Testis (tissue), 3 donors: ENCODE measurements around the gene GRK3. TPM values are rescaled to one million over a fixed set of nuclear protein-coding genes. Genes with fewer than 3 reads are reported as not detected.
"Not testable (repeated sequence)": the region's sequence is repeated elsewhere in the genome, so short reads cannot be mapped to it uniquely, and the experiment has no call there.

Experiments used
- DNase-seq: peaks from one replicate; pipeline ENCODE4 v3.0.0-alpha.2; 2019
- H3K27ac ChIP-seq, 2 donors: fragments of 200-600 bp; sonication (generic); one replicate each; pipeline ENCODE4 v1.5.1; 2019
- H3K27me3 ChIP-seq: fragments of 200-600 bp; sonication (generic); one replicate; pipeline ENCODE4 v1.5.1; 2019
- H3K36me3 ChIP-seq: fragments of 200-600 bp; sonication (generic); one replicate; pipeline ENCODE4 v1.5.1; 2017; ENCODE audit warnings: low read depth; ENCODE audit errors: missing control alignments
- H3K4me1 ChIP-seq: fragments of 200-600 bp; sonication (generic); one replicate; pipeline ENCODE4 v1.5.1; 2019
- H3K4me3 ChIP-seq, 2 donors: fragments of 200-600 bp; sonication (generic); one replicate each; pipeline ENCODE4 v1.5.1; 2017 to 2019
- H3K9me3 ChIP-seq: fragments of 200-600 bp; sonication (generic); one replicate; pipeline ENCODE4 v1.5.1; 2017
- CTCF ChIP-seq, 3 experiments: fragments of 450-650 bp in 2 of 3; fragments of 200-600 bp in 1 of 3; sonication (generic) in 1 of 3; IDR thresholded peaks; one replicate each; pipeline ENCODE4 v1.5.1; 2016 to 2019; ENCODE audit warnings: antibody characterized with exemption in 3 of 3, mild to moderate bottlenecking in 2 of 3, moderate library complexity in 1 of 3
- POLR2A ChIP-seq: fragments of 450-650 bp; IDR thresholded peaks from one replicate; pipeline ENCODE4 v1.6.1; 2017; ENCODE audit warnings: antibody characterized with exemption, mild to moderate bottlenecking, moderate library complexity
- WGBS, 2 donors: methylation state at CpG; one replicate each; pipeline ENCODE4 v1.1.5; 2018; 5-methylcytosine and 5-hydroxymethylcytosine counted together
- intact Hi-C: fragments of 100-400 bp; cut with DNase I; formaldehyde crosslinking; loops from one replicate; pipeline ENCODE4 v1.15.1; 2023; ENCODE audit warnings: low total_unique reads
- polyA plus RNA-seq: library from polyadenylated mRNA; stranded (reverse); fragments of 350-450 nt; fragmentation: Illumina TruSeq; extraction: RNeasy Lipid Tissue Mini Kit (QIAGEN cat#74804); gene quantifications from one replicate; pipeline ENCODE4 v1.2.3, GENCODE V29; 2014; ENCODE audit warnings: low read depth, low replicate concordance; ENCODE audit not compliant: insufficient read depth
- total RNA-seq, 2 donors: library from RNA; depleted of rRNA; stranded (reverse); fragments of >200 nt; gene quantifications; one replicate each; pipeline ENCODE4 v1.2.3, GENCODE V29; 2016

Gene GRK3
- total and polyA plus RNA-seq, 3 donors from 2014 or later: 10.9 to 46.0 (median 12.8) TPM

GRCh38 chr22:25546751-25547150 is 17.7 kb upstream of the GRK3 start:
- intact Hi-C loops: no loop called here
- no peak overlapping the region for H3K4me3 ChIP-seq
- no peaks in the 10 kb centered on the region for H3K27me3 ChIP-seq
- TF ChIP-seq CTCF (IDR thresholded peaks at IDR 0.05) (no peak), POLR2A (no peak)
- H3K27ac ChIP-seq: no peak overlapping the region
- H3K36me3 ChIP-seq: no peaks in the 10 kb centered on the region
- DNase-seq: no peak
- no peaks in the 10 kb centered on the region for H3K9me3 ChIP-seq
- no peaks in the 10 kb centered on the region for H3K4me1 ChIP-seq
- WGBS, 2 donors: 85 to 89% methylated on average over 4 of the region's 4 CpGs

- no peak for TF ChIP-seq POLR2A
- TF ChIP-seq CTCF (IDR thresholded peaks at IDR 0.05): no peak
- H3K9me3 ChIP-seq: no peaks in the 10 kb centered on the region
- no peaks in the 10 kb centered on the region for H3K4me1 ChIP-seq
- WGBS, 2 donors: 70 to 77% methylated on average over 10 of the region's 10 CpGs
- no peak overlapping the region for H3K4me3 ChIP-seq
- H3K27me3 ChIP-seq: no peaks in the 10 kb centered on the region
- intact Hi-C loops: no loop called here
- peak; percentile 38 for DNase-seq
- no peak overlapping the region for H3K27ac ChIP-seq
- no peaks in the 10 kb centered on the region for H3K36me3 ChIP-seq
Observed at GRCh38 chr22:25548866-25549464, 15.5 kb upstream of the GRK3 start.

GRCh38 chr22:25551396-25551795 is 13.1 kb upstream of the GRK3 start:
- intact Hi-C loops: no loop called here
- TF ChIP-seq POLR2A: no peak
- TF ChIP-seq CTCF (IDR thresholded peaks at IDR 0.05): no peak
- DNase-seq: no peak

GRCh38 chr22:25552405-25552804 is 12.1 kb upstream of the GRK3 start:
- 89 to 92% methylated on average over 1 of the region's 1 CpG for WGBS, 2 donors
- H3K4me1 ChIP-seq, DNase-seq, H3K27ac ChIP-seq, H3K36me3 ChIP-seq, H3K9me3 ChIP-seq, intact Hi-C loops, H3K27me3 ChIP-seq, H3K4me3 ChIP-seq: not testable (repeated sequence)

More at GRCh38 chr22:25551396-25551795, 13.1 kb upstream of the GRK3 start:
- no peak overlapping the region for H3K4me3 ChIP-seq
- no peak overlapping the region for H3K27ac ChIP-seq
- no peaks in the 10 kb centered on the region for H3K4me1 ChIP-seq
- no peaks in the 10 kb centered on the region for H3K36me3 ChIP-seq
- H3K9me3 ChIP-seq: no peaks in the 10 kb centered on the region
- 88 to 94% methylated on average over 1 of the region's 1 CpG for WGBS, 2 donors
- H3K27me3 ChIP-seq: no peaks in the 10 kb centered on the region

- no peak for DNase-seq
- H3K4me3 ChIP-seq: no peak overlapping the region
- WGBS, 2 donors: 86% methylated on average over 2 of the region's 2 CpGs
- intact Hi-C loops: no loop called here
- no peak overlapping the region for H3K27ac ChIP-seq
- H3K27me3 ChIP-seq: no peaks in the 10 kb centered on the region
- no peaks in the 10 kb centered on the region for H3K4me1 ChIP-seq
- no peaks in the 10 kb centered on the region for H3K36me3 ChIP-seq
- TF ChIP-seq POLR2A (no peak), CTCF (IDR thresholded peaks at IDR 0.05) (no peak)
- H3K9me3 ChIP-seq: no peaks in the 10 kb centered on the region
Observed at GRCh38 chr22:25553131-25553530, 11.3 kb upstream of the GRK3 start.
